Measurements from ENCODE around the gene TULP4.

The TULP4 gene

GRCh38 chr6:158327211-158327610 lies 14.9 kb downstream of the TULP4 start:
- WGBS, result 100% methylated on average over 1 of the region's 1 CpG
- no peak overlapping the region for H3K4me3 ChIP-seq (ENCODE audit: insufficient read depth in 1 of 2, low read depth in 1 of 2, low read length in 2 of 2)
- H2BK15ac ChIP-seq (ENCODE audit: low read depth, poor library complexity, severe bottlenecking), result no peak overlapping the region
- no peak overlapping the region for H2BK120ac ChIP-seq (ENCODE audit: low read depth, low read length)
- no peak overlapping the region for H3K18ac ChIP-seq (ENCODE audit: low read depth in 1 of 2, low read length in 2 of 2)
- DNase-seq, result no peak
- peaks cover 19% of the 10 kb centered on the region for H3K79me1 ChIP-seq (replicated peaks; ENCODE audit: low read length, poor library complexity, severe bottlenecking)
- no peak overlapping the region for H3K4ac ChIP-seq (ENCODE audit: low read depth in 1 of 2, low read length in 2 of 2)
- no peak overlapping the region for H4K91ac ChIP-seq (ENCODE audit: low read length)
- H2BK12ac ChIP-seq (ENCODE audit: low read length in 2 of 2), result no peak overlapping the region
- H4K8ac ChIP-seq (ENCODE audit: low read length), result no peak overlapping the region
- H2AFZ ChIP-seq (ENCODE audit: low read depth, low read length), result no peak overlapping the region
- no peaks in the 10 kb centered on the region for H3K27me3 ChIP-seq (ENCODE audit: control insufficient read depth in 1 of 2, insufficient read depth in 1 of 2, low read length in 2 of 2)
- H3K23ac ChIP-seq (ENCODE audit: low read length in 2 of 2), result no peak overlapping the region
- H3K14ac ChIP-seq (ENCODE audit: low read length in 2 of 2), result no peak overlapping the region
- no peak overlapping the region for H3K4me2 ChIP-seq (ENCODE audit: low read length, poor library complexity, severe bottlenecking)
- no peaks in the 10 kb centered on the region for H3K36me3 ChIP-seq (ENCODE audit: control insufficient read depth in 1 of 2, insufficient read depth in 2 of 2, low read depth in 1 of 2, low read length in 2 of 2)
- H2AK5ac ChIP-seq (ENCODE audit: low read length, severe bottlenecking), result no peak overlapping the region
- H3K4me1 ChIP-seq (ENCODE audit: control insufficient read depth, insufficient read depth, low read depth, low read length), result peaks cover 9% of the 10 kb centered on the region
- no peak overlapping the region for H2BK5ac ChIP-seq (ENCODE audit: low read depth, low read length, poor library complexity, severe bottlenecking)
- no peaks in the 10 kb centered on the region for H3K9me3 ChIP-seq (ENCODE audit: control insufficient read depth, low read length)
- no peak overlapping the region for H3K27ac ChIP-seq (ENCODE audit: low read length, poor library complexity, severe bottlenecking)
- H3K9ac ChIP-seq (ENCODE audit: low read length), result no peak overlapping the region

GRCh38 chr6:158328952-158329351 lies 16.7 kb downstream of the TULP4 start:
- Histone ChIP-seq H3K4me2 (ENCODE audit: low read length, poor library complexity, severe bottlenecking) (no peak overlapping the region), H3K4me1 (ENCODE audit: control insufficient read depth, insufficient read depth, low read depth, low read length) (peaks cover 4% of the 10 kb centered on the region), H2BK120ac (ENCODE audit: low read depth, low read length) (no peak overlapping the region), H3K18ac (ENCODE audit: low read depth in 1 of 2, low read length in 2 of 2) (no peak overlapping the region), H3K27ac (ENCODE audit: low read length, poor library complexity, severe bottlenecking) (no peak overlapping the region), H2BK15ac (ENCODE audit: low read depth, poor library complexity, severe bottlenecking) (no peak overlapping the region), H3K23ac (ENCODE audit: low read length in 2 of 2) (no peak overlapping the region), H2AFZ (ENCODE audit: low read depth, low read length) (no peak overlapping the region), H3K4me3 (ENCODE audit: insufficient read depth in 1 of 2, low read depth in 1 of 2, low read length in 2 of 2) (no peak overlapping the region), H3K9ac (ENCODE audit: low read length) (no peak overlapping the region), H4K8ac (ENCODE audit: low read length) (no peak overlapping the region), H3K27me3 (ENCODE audit: control insufficient read depth in 1 of 2, insufficient read depth in 1 of 2, low read length in 2 of 2) (no peaks in the 10 kb centered on the region), H2BK5ac (ENCODE audit: low read depth, low read length, poor library complexity, severe bottlenecking) (no peak overlapping the region), H2AK5ac (ENCODE audit: low read length, severe bottlenecking) (no peak overlapping the region), H3K79me1 (replicated peaks; ENCODE audit: low read length, poor library complexity, severe bottlenecking) (peaks cover 27% of the 10 kb centered on the region), H4K91ac (ENCODE audit: low read length) (no peak overlapping the region), H3K14ac (ENCODE audit: low read length in 2 of 2) (no peak overlapping the region), H2BK12ac (ENCODE audit: low read length in 2 of 2) (no peak overlapping the region), H3K4ac (ENCODE audit: low read depth in 1 of 2, low read length in 2 of 2) (no peak overlapping the region), H3K36me3 (ENCODE audit: control insufficient read depth in 1 of 2, insufficient read depth in 2 of 2, low read depth in 1 of 2, low read length in 2 of 2) (no peaks in the 10 kb centered on the region), H3K9me3 (ENCODE audit: control insufficient read depth, low read length) (peaks cover 12% of the 10 kb centered on the region)
- DNase-seq, result no peak
- WGBS, result no CpG with 5 or more reads among the region's 1 CpG

GRCh38 chr6:158329531-158329930 lies 17.3 kb downstream of the TULP4 start:
- H4K8ac ChIP-seq (ENCODE audit: low read length), result no peak overlapping the region
- peaks cover 27% of the 10 kb centered on the region for H3K79me1 ChIP-seq (replicated peaks; ENCODE audit: low read length, poor library complexity, severe bottlenecking)
- no peak overlapping the region for H2BK15ac ChIP-seq (ENCODE audit: low read depth, poor library complexity, severe bottlenecking)
- no peak overlapping the region for H2AFZ ChIP-seq (ENCODE audit: low read depth, low read length)
- no peak overlapping the region for H3K4me2 ChIP-seq (ENCODE audit: low read length, poor library complexity, severe bottlenecking)
- no peak overlapping the region for H3K4ac ChIP-seq (ENCODE audit: low read depth in 1 of 2, low read length in 2 of 2)
- peaks cover 12% of the 10 kb centered on the region for H3K9me3 ChIP-seq (ENCODE audit: control insufficient read depth, low read length)
- H3K18ac ChIP-seq (ENCODE audit: low read depth in 1 of 2, low read length in 2 of 2), result no peak overlapping the region
- H2BK120ac ChIP-seq (ENCODE audit: low read depth, low read length), result no peak overlapping the region
- no peak overlapping the region for H3K14ac ChIP-seq (ENCODE audit: low read length in 2 of 2)
- H3K36me3 ChIP-seq (ENCODE audit: control insufficient read depth in 1 of 2, insufficient read depth in 2 of 2, low read depth in 1 of 2, low read length in 2 of 2), result no peaks in the 10 kb centered on the region
- no peak overlapping the region for H4K91ac ChIP-seq (ENCODE audit: low read length)
- no peak overlapping the region for H3K23ac ChIP-seq (ENCODE audit: low read length in 2 of 2)
- whole genome bisulfite sequencing, result 100% methylated on average over 1 of the region's 1 CpG
- H3K4me1 ChIP-seq (ENCODE audit: control insufficient read depth, insufficient read depth, low read depth, low read length), result peaks cover 4% of the 10 kb centered on the region
- DNase-seq, result no peak
- H2AK5ac ChIP-seq (ENCODE audit: low read length, severe bottlenecking), result no peak overlapping the region
- H3K27ac ChIP-seq (ENCODE audit: low read length, poor library complexity, severe bottlenecking), result no peak overlapping the region
- no peak overlapping the region for H3K4me3 ChIP-seq (ENCODE audit: insufficient read depth in 1 of 2, low read depth in 1 of 2, low read length in 2 of 2)
- no peak overlapping the region for H2BK5ac ChIP-seq (ENCODE audit: low read depth, low read length, poor library complexity, severe bottlenecking)
- H3K9ac ChIP-seq (ENCODE audit: low read length), result no peak overlapping the region
- H3K27me3 ChIP-seq (ENCODE audit: control insufficient read depth in 1 of 2, insufficient read depth in 1 of 2, low read length in 2 of 2), result no peaks in the 10 kb centered on the region
- H2BK12ac ChIP-seq (ENCODE audit: low read length in 2 of 2), result no peak overlapping the region

GRCh38 chr6:158330016-158330415 lies 17.8 kb downstream of the TULP4 start:
- Histone ChIP-seq H3K4me1 (ENCODE audit: control insufficient read depth, insufficient read depth, low read depth, low read length) (peaks cover 4% of the 10 kb centered on the region), H3K27me3 (ENCODE audit: control insufficient read depth in 1 of 2, insufficient read depth in 1 of 2, low read length in 2 of 2) (no peaks in the 10 kb centered on the region), H3K23ac (ENCODE audit: low read length in 2 of 2) (no peak overlapping the region), H2BK15ac (ENCODE audit: low read depth, poor library complexity, severe bottlenecking) (no peak overlapping the region), H4K91ac (ENCODE audit: low read length) (no peak overlapping the region), H3K4me2 (ENCODE audit: low read length, poor library complexity, severe bottlenecking) (no peak overlapping the region), H3K36me3 (ENCODE audit: control insufficient read depth in 1 of 2, insufficient read depth in 2 of 2, low read depth in 1 of 2, low read length in 2 of 2) (no peaks in the 10 kb centered on the region), H3K9ac (ENCODE audit: low read length) (no peak overlapping the region), H2BK120ac (ENCODE audit: low read depth, low read length) (no peak overlapping the region), H3K4ac (ENCODE audit: low read depth in 1 of 2, low read length in 2 of 2) (no peak overlapping the region), H3K18ac (ENCODE audit: low read depth in 1 of 2, low read length in 2 of 2) (no peak overlapping the region), H3K9me3 (ENCODE audit: control insufficient read depth, low read length) (peaks cover 12% of the 10 kb centered on the region), H3K27ac (ENCODE audit: low read length, poor library complexity, severe bottlenecking) (no peak overlapping the region), H3K4me3 (ENCODE audit: insufficient read depth in 1 of 2, low read depth in 1 of 2, low read length in 2 of 2) (no peak overlapping the region), H2BK12ac (ENCODE audit: low read length in 2 of 2) (no peak overlapping the region), H3K14ac (ENCODE audit: low read length in 2 of 2) (no peak overlapping the region), H2AFZ (ENCODE audit: low read depth, low read length) (no peak overlapping the region), H2BK5ac (ENCODE audit: low read depth, low read length, poor library complexity, severe bottlenecking) (no peak overlapping the region), H2AK5ac (ENCODE audit: low read length, severe bottlenecking) (no peak overlapping the region), H3K79me1 (replicated peaks; ENCODE audit: low read length, poor library complexity, severe bottlenecking) (peaks cover 30% of the 10 kb centered on the region), H4K8ac (ENCODE audit: low read length) (no peak overlapping the region)
- WGBS, result 0% methylated on average over 1 of the region's 2 CpGs
- DNase-seq, result no peak
